ENCODE measurements around the gene IRF2. TPM values are rescaled to one million over a fixed set of nuclear protein-coding genes. Genes with fewer than 3 reads are reported as not detected.

The IRF2 gene
- total and polyA plus RNA-seq, 2 of the 8 experiments (the other 6 are each of a cell fraction or from before 2014, with no cell fraction given): 13.8 to 17.0 TPM

- H3K14ac ChIP-seq (ENCODE audit: insufficient read length): no peak overlapping the region
- no peaks in the 10 kb centered on the region for H3K36me3 ChIP-seq (ENCODE audit: control insufficient read depth in 2 of 4, insufficient read depth in 4 of 4, low read length in 3 of 4)
- CTCF ChIA-PET (ENCODE audit: partially characterized antibody): interaction anchor here (0.9 to 2.7 kb wide), 4 partner anchors 10 to 83 kb away, joined by 3 to 8 read pairs (median 6); no protein-coding TSS in a partner anchor
- peak overlapping the region; percentile 8 for H2BK120ac ChIP-seq (replicated peaks; ENCODE audit: low read depth, low read length)
- POLR2A ChIA-PET (ENCODE audit: partially characterized antibody): interaction anchor here (0.6 to 1.7 kb wide), 5 partner anchors 16 to 301 kb away, joined by 3 to 5 read pairs (median 3); partner anchors contain the start of gene IRF2
- peak overlapping the region; percentile 84 for H3K18ac ChIP-seq (ENCODE audit: extremely low read depth, low read length)
- DNase-seq (ENCODE audit: low read depth in 1 of 2, low spot score in 2 of 2) (peak in 1 of 2 experiments; percentile 57), FAIRE-seq (peak; percentile 90)
- H3K27ac ChIP-seq (ENCODE audit: low read depth, low read length): peak overlapping the region; percentile 68; the same call in 1 of the 2 replicates
- H4K8ac ChIP-seq (ENCODE audit: extremely low read depth, insufficient read depth, low read length): 0 out of 2 replicates have a peak overlapping the region, but pooled peaks have one; percentile 47
- no peak overlapping the region for H3K56ac ChIP-seq (replicated peaks; ENCODE audit: insufficient read length, low read depth, low read length)
- peak overlapping the region; percentile 86 for H2BK12ac ChIP-seq (ENCODE audit: low read depth, low read length)
- peak overlapping the region; percentile 46 for H4K5ac ChIP-seq (ENCODE audit: insufficient read length, low read depth, low read length)
- H3K79me2 ChIP-seq (ENCODE audit: control insufficient read depth in 1 of 2, insufficient read depth in 2 of 2, low read length in 2 of 2): no peaks in the 10 kb centered on the region
- peak overlapping the region; percentile 13 to 44; a peak in 3 of 4 replicates for H3K4me2 ChIP-seq (ENCODE audit: insufficient read depth in 1 of 2, low read depth in 2 of 2, low read length in 2 of 2)
- H3K4me3 ChIP-seq (ENCODE audit: extremely low read depth in 1 of 4, insufficient read depth in 2 of 4, low read depth in 3 of 4, low read length in 4 of 4): peak overlapping the region in 1 of 4 experiments; percentile 26; a peak in 3 of 8 replicates
- peak overlapping the region in 2 of 4 experiments; percentile 39; a peak in 4 of 7 replicates for H3K9ac ChIP-seq (replicated peaks in 1 of 4; ENCODE audit: extremely low read depth in 1 of 4, low read depth in 3 of 4, low read length in 3 of 4)
- peak overlapping the region; percentile 61; the same call in 1 of the 2 replicates for H2BK15ac ChIP-seq (ENCODE audit: low read length)
- H2AK5ac ChIP-seq (ENCODE audit: low read depth, low read length): no peak overlapping the region
- peak overlapping the region; percentile 25 for H4K91ac ChIP-seq (replicated peaks; ENCODE audit: insufficient read length, low read length)
- peaks cover 6% of the 10 kb centered on the region for H3K23me2 ChIP-seq (ENCODE audit: low read depth, low read length)
- no peaks in the 10 kb centered on the region for H4K20me1 ChIP-seq (replicated peaks in 1 of 2; ENCODE audit: control insufficient read depth in 1 of 2, insufficient read depth in 2 of 2, low read length in 2 of 2)
- H3K79me1 ChIP-seq (ENCODE audit: low read depth, low read length): no peaks in the 10 kb centered on the region
- no peaks in the 10 kb centered on the region for H3K9me3 ChIP-seq (ENCODE audit: insufficient read depth in 2 of 2, low read depth in 1 of 2, low read length in 1 of 2)
- WGBS, 2 experiments (ENCODE audit: extremely low coverage in 1 of 2, insufficient coverage in 1 of 2, insufficient read length in 1 of 2, insufficient replicate concordance in 2 of 2, low coverage in 1 of 2, low lambda C conversion rate in 2 of 2, missing lambda C conversion rate in 1 of 2): 38% methylated on average over 16 of the region's 16 CpGs; no CpG with 5 or more reads in 1 of the 2 experiments
- H2BK20ac ChIP-seq (ENCODE audit: low read length): peak overlapping the region; percentile 28; the same call in 1 of the 2 replicates
- H3K4ac ChIP-seq (replicated peaks; ENCODE audit: insufficient read length, low read depth, low read length): peak overlapping the region; percentile 34
- H2BK5ac ChIP-seq (ENCODE audit: low read depth, low read length): peak overlapping the region; percentile 50; the same call in 1 of the 2 replicates
- H3K23ac ChIP-seq (ENCODE audit: insufficient read length): no peak overlapping the region
- H3K4me1 ChIP-seq (replicated peaks in 1 of 4; ENCODE audit: control insufficient read depth in 3 of 4, insufficient read depth in 4 of 4, low read length in 3 of 4): peaks cover 9 to 22% (median 19%) of the 10 kb centered on the region in 4 experiments
- H3K27me3 ChIP-seq (replicated peaks in 1 of 4; ENCODE audit: control insufficient read depth in 3 of 4, extremely low read depth in 1 of 4, insufficient read depth in 3 of 4, low read length in 3 of 4): no peaks in the 10 kb centered on the region; a peak in 1 of 7 replicates
- peak overlapping the region; percentile 73; the same call in 1 of the 2 replicates for H2AFZ ChIP-seq (ENCODE audit: low read length)
- no peak for TF ChIP-seq TCF12 (IDR thresholded peaks at IDR 0.05; ENCODE audit: low read depth, low read length)
- TF ChIP-seq EP300 (IDR thresholded peaks at IDR 0.05; ENCODE audit: borderline replicate concordance in 1 of 2, low read depth in 2 of 2, low read length in 2 of 2): peak in 1 of 2 experiments; percentile 7; a peak in 1 of 3 replicates
- peak; percentile 60; the same call in 1 of the 2 replicates for TF ChIP-seq TAF1 (IDR thresholded peaks at IDR 0.05; ENCODE audit: low read depth, low read length)
- no peak for TF ChIP-seq POU5F1 (IDR thresholded peaks at IDR 0.05; ENCODE audit: low read depth, low read length)
- 0 out of 2 replicates have a peak, but pooled peaks have one; percentile 15 for TF ChIP-seq POLR2AphosphoS5 (IDR thresholded peaks at IDR 0.05; ENCODE audit: low read depth, low read length)
- no peak for TF ChIP-seq ATF3 (IDR thresholded peaks at IDR 0.05; ENCODE audit: insufficient read depth, low read depth, low read length)
- no peak for TF ChIP-seq SP4 (IDR thresholded peaks at IDR 0.05; ENCODE audit: low read length)
- no peak for TF ChIP-seq SUZ12 (IDR thresholded peaks at IDR 0.05; ENCODE audit: low read length)
- no peak for TF ChIP-seq RFX5 (IDR thresholded peaks at IDR 0.05; ENCODE audit: borderline replicate concordance, low read depth, low read length)
Measured at GRCh38 chr4:184347251-184348239, 126.8 kb downstream of the IRF2 start.
